ENCODE data around the gene SALL2.

The SALL2 gene

GRCh38 chr14:21476523-21476924, 49.6 kb downstream of the SALL2 start:
- no peak for DNase-seq

- no peak for DNase-seq
Measured at GRCh38 chr14:21475767-21476522, 50.2 kb downstream of the SALL2 start.

Measured in fibroblast of skin of right quadriceps (primary cell).